Measurements from ENCODE around the gene ALG12. TPM values are rescaled to one million over a fixed set of nuclear protein-coding genes. Genes with fewer than 3 reads are reported as not detected.

The ALG12 gene
- polyA plus RNA-seq, 1 donor from 2014 or later, result 14.3 TPM

DNA sequence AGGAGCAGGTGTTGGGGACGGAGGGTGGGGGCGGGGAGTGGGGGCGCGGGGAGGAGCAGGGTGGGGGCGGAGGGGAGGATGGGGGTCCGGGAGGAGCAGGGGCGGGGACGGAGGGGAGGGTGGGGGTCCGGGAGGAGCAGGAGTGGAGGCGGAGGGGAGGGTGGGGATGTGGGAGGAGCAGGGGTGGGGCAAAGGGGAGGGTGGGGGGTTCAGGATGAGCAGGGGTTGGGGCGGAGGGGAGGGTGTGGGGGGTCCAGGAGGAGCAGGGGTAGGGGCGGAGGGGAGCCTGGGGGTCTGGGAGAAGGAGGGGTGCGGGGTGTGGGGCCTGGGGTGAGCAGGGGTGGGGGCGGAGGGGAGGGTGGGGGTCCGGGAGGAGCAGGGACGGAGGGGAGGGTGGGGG lies 17.3 kb upstream of the ALG12 start:
- Histone ChIP-seq H3K27ac (ENCODE audit: low read length) (no peak overlapping the region), H3K9ac (ENCODE audit: low read length) (no peak overlapping the region), H3K9me2 (ENCODE audit: insufficient read depth, low read length) (no peaks in the 10 kb centered on the region), H2AFZ (ENCODE audit: low read depth, low read length) (no peak overlapping the region), H3K4me3 (ENCODE audit: low read length) (no peak overlapping the region), H4K20me1 (ENCODE audit: insufficient read depth) (no peaks in the 10 kb centered on the region), H3K36me3 (ENCODE audit: insufficient read depth, low read length) (no peaks in the 10 kb centered on the region), H3K27me3 (ENCODE audit: insufficient read depth, low read depth, low read length) (no peaks in the 10 kb centered on the region), H3F3A (ENCODE audit: insufficient read depth, low read length, poor library complexity, severe bottlenecking) (no peaks in the 10 kb centered on the region), H3K79me2 (replicated peaks; ENCODE audit: insufficient read depth, low read length) (no peaks in the 10 kb centered on the region), H3K9me3 (ENCODE audit: low read length) (no peaks in the 10 kb centered on the region), H3K4me2 (ENCODE audit: low read length) (no peak overlapping the region)
- TF ChIP-seq TAF1 (IDR thresholded peaks at IDR 0.05; ENCODE audit: low read depth) (no peak), SMC3 (conservative IDR thresholded peaks at IDR 0.05; ENCODE audit: poor library complexity) (no peak), RAD21 (conservative IDR thresholded peaks at IDR 0.05) (no peak)

GRCh38 chr22:49934891-49935557 lies 16.8 kb upstream of the ALG12 start:
- H3K9me2 ChIP-seq (ENCODE audit: insufficient read depth, low read length), result no peaks in the 10 kb centered on the region
- no peaks in the 10 kb centered on the region for H4K20me1 ChIP-seq (ENCODE audit: insufficient read depth)
- H3K4me2 ChIP-seq (ENCODE audit: low read length), result no peak overlapping the region
- no peaks in the 10 kb centered on the region for H3K9me3 ChIP-seq (ENCODE audit: low read length)
- H3K4me3 ChIP-seq (ENCODE audit: low read length), result no peak overlapping the region
- no peak overlapping the region for H3K9ac ChIP-seq (ENCODE audit: low read length)
- no peaks in the 10 kb centered on the region for H3K36me3 ChIP-seq (ENCODE audit: insufficient read depth, low read length)
- no peaks in the 10 kb centered on the region for H3K79me2 ChIP-seq (replicated peaks; ENCODE audit: insufficient read depth, low read length)
- H3F3A ChIP-seq (ENCODE audit: insufficient read depth, low read length, poor library complexity, severe bottlenecking), result no peaks in the 10 kb centered on the region
- H2AFZ ChIP-seq (ENCODE audit: low read depth, low read length), result no peak overlapping the region
- H3K27me3 ChIP-seq (ENCODE audit: insufficient read depth, low read depth, low read length), result no peaks in the 10 kb centered on the region
- TF ChIP-seq TAF1 (IDR thresholded peaks at IDR 0.05; ENCODE audit: low read depth) (no peak), EP300 (conservative IDR thresholded peaks at IDR 0.05; ENCODE audit: poor library complexity, severe bottlenecking) (no peak), SMC3 (conservative IDR thresholded peaks at IDR 0.05; ENCODE audit: poor library complexity) (no peak), REST (IDR thresholded peaks at IDR 0.05; ENCODE audit: borderline replicate concordance) (no peak), POLR2AphosphoS5 (IDR thresholded peaks at IDR 0.05) (no peak), CTCF (IDR thresholded peaks at IDR 0.05; ENCODE audit: poor library complexity, severe bottlenecking) (no peak)
- H3K27ac ChIP-seq (ENCODE audit: low read length), result no peak overlapping the region

- H3K79me2 ChIP-seq (replicated peaks; ENCODE audit: insufficient read depth, low read length), result no peaks in the 10 kb centered on the region
- H4K20me1 ChIP-seq (ENCODE audit: insufficient read depth), result no peaks in the 10 kb centered on the region
- no peaks in the 10 kb centered on the region for H3F3A ChIP-seq (ENCODE audit: insufficient read depth, low read length, poor library complexity, severe bottlenecking)
- H3K27me3 ChIP-seq (ENCODE audit: insufficient read depth, low read depth, low read length), result no peaks in the 10 kb centered on the region
- no peaks in the 10 kb centered on the region for H3K9me2 ChIP-seq (ENCODE audit: insufficient read depth, low read length)
- no peaks in the 10 kb centered on the region for H3K36me3 ChIP-seq (ENCODE audit: insufficient read depth, low read length)
- no peak overlapping the region for H3K4me3 ChIP-seq (ENCODE audit: low read length)
- H2AFZ ChIP-seq (ENCODE audit: low read depth, low read length), result no peak overlapping the region
- H3K9ac ChIP-seq (ENCODE audit: low read length), result no peak overlapping the region
- H3K4me2 ChIP-seq (ENCODE audit: low read length), result no peak overlapping the region
- no peak overlapping the region for H3K27ac ChIP-seq (ENCODE audit: low read length)
- no peaks in the 10 kb centered on the region for H3K9me3 ChIP-seq (ENCODE audit: low read length)
- TF ChIP-seq POLR2AphosphoS5 (IDR thresholded peaks at IDR 0.05) (no peak), MXI1 (conservative IDR thresholded peaks at IDR 0.05; ENCODE audit: poor library complexity, severe bottlenecking) (no peak), EZH2 (IDR thresholded peaks at IDR 0.05; ENCODE audit: borderline replicate concordance, insufficient read depth, low read length, poor library complexity, severe bottlenecking) (no peak), SMC3 (conservative IDR thresholded peaks at IDR 0.05; ENCODE audit: poor library complexity) (no peak), TAF1 (IDR thresholded peaks at IDR 0.05; ENCODE audit: low read depth) (no peak), CTCF (IDR thresholded peaks at IDR 0.05; ENCODE audit: poor library complexity, severe bottlenecking) (no peak), RAD21 (conservative IDR thresholded peaks at IDR 0.05) (no peak)
Measured at GRCh38 chr22:49934160-49934890, 16.1 kb upstream of the ALG12 start.

Measured in neural cell (in vitro differentiated cells).